ENCODE data around the gene ACAA1. TPM values are rescaled to one million over a fixed set of nuclear protein-coding genes. Genes with fewer than 3 reads are reported as not detected.
A peak's percentile ranks its signal among the peaks of the same experiment; 100 is the strongest.

The ACAA1 gene
- total and polyA plus RNA-seq, 2 experiments from 2014 or later: 21.4 to 26.6 TPM

GRCh38 chr3:38118421-38119247 is 18.3 kb downstream of the ACAA1 start (continued):
- TF ChIP-seq CTCF (conservative IDR thresholded peaks at IDR 0.05; ENCODE audit: low read depth in 2 of 2): no peak
- TF ChIP-seq, protein P1, sequence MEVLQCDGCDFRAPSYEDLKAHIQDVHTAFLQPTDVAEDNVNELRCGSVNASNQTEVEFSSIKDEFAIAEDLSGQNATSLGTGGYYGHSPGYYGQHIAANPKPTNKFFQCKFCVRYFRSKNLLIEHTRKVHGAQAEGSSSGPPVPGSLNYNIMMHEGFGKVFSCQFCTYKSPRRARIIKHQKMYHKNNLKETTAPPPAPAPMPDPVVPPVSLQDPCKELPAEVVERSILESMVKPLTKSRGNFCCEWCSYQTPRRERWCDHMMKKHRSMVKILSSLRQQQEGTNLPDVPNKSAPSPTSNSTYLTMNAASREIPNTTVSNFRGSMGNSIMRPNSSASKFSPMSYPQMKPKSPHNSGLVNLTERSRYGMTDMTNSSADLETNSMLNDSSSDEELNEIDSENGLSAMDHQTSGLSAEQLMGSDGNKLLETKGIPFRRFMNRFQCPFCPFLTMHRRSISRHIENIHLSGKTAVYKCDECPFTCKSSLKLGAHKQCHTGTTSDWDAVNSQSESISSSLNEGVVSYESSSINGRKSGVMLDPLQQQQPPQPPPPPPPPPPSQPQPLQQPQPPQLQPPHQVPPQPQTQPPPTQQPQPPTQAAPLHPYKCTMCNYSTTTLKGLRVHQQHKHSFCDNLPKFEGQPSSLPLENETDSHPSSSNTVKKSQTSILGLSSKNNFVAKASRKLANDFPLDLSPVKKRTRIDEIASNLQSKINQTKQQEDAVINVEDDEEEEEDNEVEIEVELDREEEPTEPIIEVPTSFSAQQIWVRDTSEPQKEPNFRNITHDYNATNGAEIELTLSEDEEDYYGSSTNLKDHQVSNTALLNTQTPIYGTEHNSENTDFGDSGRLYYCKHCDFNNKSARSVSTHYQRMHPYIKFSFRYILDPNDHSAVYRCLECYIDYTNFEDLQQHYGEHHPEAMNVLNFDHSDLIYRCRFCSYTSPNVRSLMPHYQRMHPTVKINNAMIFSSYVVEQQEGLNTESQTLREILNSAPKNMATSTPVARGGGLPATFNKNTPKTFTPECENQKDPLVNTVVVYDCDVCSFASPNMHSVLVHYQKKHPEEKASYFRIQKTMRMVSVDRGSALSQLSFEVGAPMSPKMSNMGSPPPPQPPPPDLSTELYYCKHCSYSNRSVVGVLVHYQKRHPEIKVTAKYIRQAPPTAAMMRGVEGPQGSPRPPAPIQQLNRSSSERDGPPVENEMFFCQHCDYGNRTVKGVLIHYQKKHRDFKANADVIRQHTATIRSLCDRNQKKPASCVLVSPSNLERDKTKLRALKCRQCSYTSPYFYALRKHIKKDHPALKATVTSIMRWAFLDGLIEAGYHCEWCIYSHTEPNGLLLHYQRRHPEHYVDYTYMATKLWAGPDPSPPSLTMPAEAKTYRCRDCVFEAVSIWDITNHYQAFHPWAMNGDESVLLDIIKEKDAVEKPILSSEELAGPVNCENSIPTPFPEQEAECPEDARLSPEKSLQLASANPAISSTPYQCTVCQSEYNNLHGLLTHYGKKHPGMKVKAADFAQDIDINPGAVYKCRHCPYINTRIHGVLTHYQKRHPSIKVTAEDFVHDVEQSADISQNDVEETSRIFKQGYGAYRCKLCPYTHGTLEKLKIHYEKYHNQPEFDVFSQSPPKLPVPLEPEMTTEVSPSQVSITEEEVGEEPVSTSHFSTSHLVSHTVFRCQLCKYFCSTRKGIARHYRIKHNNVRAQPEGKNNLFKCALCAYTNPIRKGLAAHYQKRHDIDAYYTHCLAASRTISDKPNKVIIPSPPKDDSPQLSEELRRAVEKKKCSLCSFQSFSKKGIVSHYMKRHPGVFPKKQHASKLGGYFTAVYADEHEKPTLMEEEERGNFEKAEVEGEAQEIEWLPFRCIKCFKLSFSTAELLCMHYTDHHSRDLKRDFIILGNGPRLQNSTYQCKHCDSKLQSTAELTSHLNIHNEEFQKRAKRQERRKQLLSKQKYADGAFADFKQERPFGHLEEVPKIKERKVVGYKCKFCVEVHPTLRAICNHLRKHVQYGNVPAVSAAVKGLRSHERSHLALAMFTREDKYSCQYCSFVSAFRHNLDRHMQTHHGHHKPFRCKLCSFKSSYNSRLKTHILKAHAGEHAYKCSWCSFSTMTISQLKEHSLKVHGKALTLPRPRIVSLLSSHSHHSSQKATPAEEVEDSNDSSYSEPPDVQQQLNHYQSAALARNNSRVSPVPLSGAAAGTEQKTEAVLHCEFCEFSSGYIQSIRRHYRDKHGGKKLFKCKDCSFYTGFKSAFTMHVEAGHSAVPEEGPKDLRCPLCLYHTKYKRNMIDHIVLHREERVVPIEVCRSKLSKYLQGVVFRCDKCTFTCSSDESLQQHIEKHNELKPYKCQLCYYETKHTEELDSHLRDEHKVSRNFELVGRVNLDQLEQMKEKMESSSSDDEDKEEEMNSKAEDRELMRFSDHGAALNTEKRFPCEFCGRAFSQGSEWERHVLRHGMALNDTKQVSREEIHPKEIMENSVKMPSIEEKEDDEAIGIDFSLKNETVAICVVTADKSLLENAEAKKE (CRISPR knock-in tag; IDR thresholded peaks at IDR 0.05): no peak
- no peak for TF ChIP-seq ZNF114 (CRISPR knock-in tag; IDR thresholded peaks at IDR 0.05)
- TF ChIP-seq POLR2AphosphoS5 (IDR thresholded peaks at IDR 0.05; ENCODE audit: low read depth): no peak

DNA sequence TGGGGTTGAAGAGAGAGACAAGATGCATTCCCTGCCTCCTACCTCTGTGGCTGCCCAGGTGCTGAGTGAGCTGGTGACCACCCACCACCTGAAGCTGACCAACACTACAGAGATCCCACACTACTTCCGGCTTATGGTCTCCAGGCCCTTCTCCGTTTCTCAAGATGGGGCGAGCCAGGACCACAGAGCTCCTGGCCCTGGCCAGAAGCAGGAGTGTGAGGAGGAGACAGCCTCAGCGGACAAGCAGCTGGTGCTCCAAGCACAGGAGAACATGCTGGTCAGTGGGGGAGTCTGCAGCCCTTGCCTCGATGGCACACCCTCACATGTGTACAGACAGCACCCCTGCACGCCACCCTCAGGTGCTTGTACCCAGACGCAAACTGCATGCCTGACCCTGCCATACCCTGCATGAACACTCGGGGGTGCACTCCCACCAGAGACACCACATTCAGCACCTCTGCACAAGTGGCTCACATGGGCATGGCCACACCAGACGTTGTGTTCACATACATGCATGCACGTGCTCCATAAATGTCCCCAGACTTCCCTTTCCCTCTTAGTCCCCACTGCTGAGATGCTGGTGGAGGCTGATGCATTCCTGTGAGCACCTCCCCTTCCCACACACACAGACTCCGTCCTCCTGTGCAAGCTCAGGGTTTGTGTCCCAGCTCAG is 19.0 kb downstream of the ACAA1 start:
- Histone ChIP-seq H3K4me1 (ENCODE audit: insufficient read depth) (no peaks in the 10 kb centered on the region), H3K36me3 (ENCODE audit: insufficient read depth) (no peaks in the 10 kb centered on the region), H3K27ac (ENCODE audit: low read depth) (no peak overlapping the region), H3K4me2 (no peak overlapping the region), H3K9me2 (ENCODE audit: insufficient read depth) (no peaks in the 10 kb centered on the region), H3K27me3 (ENCODE audit: insufficient read depth) (no peaks in the 10 kb centered on the region), H2AFZ (no peak overlapping the region), H3F3A (replicated peaks; ENCODE audit: low read depth) (no peaks in the 10 kb centered on the region), H3K4me3 (no peak overlapping the region), H4K20me1 (replicated peaks; ENCODE audit: insufficient read depth) (no peaks in the 10 kb centered on the region; the same call in 1 of the 2 replicates), H3K79me2 (replicated peaks; ENCODE audit: insufficient read depth) (no peaks in the 10 kb centered on the region)
- Mint-ChIP-seq H3K4me3 (no peak overlapping the region), H3K27me3 (ENCODE audit: insufficient read depth, low read depth, poor library complexity) (peaks cover 22% of the 10 kb centered on the region), H3K27ac (no peak overlapping the region), H3K9me3 (no peaks in the 10 kb centered on the region; the same call in 2 of the 3 replicates), H3K4me1 (no peaks in the 10 kb centered on the region), H3K36me3 (ENCODE audit: low read depth) (peaks cover 18% of the 10 kb centered on the region)
- ATAC-seq (peak; percentile 87), DNase-seq (ENCODE audit: low spot score) (peak; percentile 71)
- TF ChIP-seq JUNB (IDR thresholded peaks at IDR 0.05; ENCODE audit: unreplicated experiment) (no peak), CTCF (conservative IDR thresholded peaks at IDR 0.05; ENCODE audit: low read depth in 2 of 2) (peak; percentile 63 to 95), POLR2AphosphoS5 (IDR thresholded peaks at IDR 0.05; ENCODE audit: low read depth) (peak; percentile 23; the same call in 1 of the 2 replicates), EZH2phosphoT487 (IDR thresholded peaks at IDR 0.05; ENCODE audit: unreplicated experiment) (no peak)

Measured in GM23338 (cell line).